ENCODE data around the gene PSORS1C1.
"Not testable (repeated sequence)": the region's sequence is repeated elsewhere in the genome, so short reads cannot be mapped to it uniquely, and the experiment has no call there.

The PSORS1C1 gene, protein sequence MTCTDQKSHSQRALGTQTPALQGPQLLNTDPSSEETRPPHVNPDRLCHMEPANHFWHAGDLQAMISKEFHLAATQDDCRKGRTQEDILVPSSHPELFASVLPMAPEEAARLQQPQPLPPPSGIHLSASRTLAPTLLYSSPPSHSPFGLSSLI

GRCh38 chr6:31114541-31114878 lies at the start of gene PSORS1C1:
TSS of gene PSORS1C1 (plus strand) at chr6:31114800. CDS start at chr6:31129633, 14,833 bp downstream.
- no peak for DNase-seq
- Histone ChIP-seq H3K9me3 (ENCODE audit: severe bottlenecking) (no peaks in the 10 kb centered on the region), H3K27me3 (ENCODE audit: insufficient read depth, low read depth, severe bottlenecking) (peaks cover 2% of the 10 kb centered on the region), H3K36me3 (no peaks in the 10 kb centered on the region), H3K4me3 (ENCODE audit: low read depth, low read length) (no peak within 1 kb of the TSS), H3K27ac (no peak within 1 kb of the TSS)
- TF ChIP-seq, protein P1, sequence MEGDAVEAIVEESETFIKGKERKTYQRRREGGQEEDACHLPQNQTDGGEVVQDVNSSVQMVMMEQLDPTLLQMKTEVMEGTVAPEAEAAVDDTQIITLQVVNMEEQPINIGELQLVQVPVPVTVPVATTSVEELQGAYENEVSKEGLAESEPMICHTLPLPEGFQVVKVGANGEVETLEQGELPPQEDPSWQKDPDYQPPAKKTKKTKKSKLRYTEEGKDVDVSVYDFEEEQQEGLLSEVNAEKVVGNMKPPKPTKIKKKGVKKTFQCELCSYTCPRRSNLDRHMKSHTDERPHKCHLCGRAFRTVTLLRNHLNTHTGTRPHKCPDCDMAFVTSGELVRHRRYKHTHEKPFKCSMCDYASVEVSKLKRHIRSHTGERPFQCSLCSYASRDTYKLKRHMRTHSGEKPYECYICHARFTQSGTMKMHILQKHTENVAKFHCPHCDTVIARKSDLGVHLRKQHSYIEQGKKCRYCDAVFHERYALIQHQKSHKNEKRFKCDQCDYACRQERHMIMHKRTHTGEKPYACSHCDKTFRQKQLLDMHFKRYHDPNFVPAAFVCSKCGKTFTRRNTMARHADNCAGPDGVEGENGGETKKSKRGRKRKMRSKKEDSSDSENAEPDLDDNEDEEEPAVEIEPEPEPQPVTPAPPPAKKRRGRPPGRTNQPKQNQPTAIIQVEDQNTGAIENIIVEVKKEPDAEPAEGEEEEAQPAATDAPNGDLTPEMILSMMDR (IDR thresholded peaks at IDR 0.05; ENCODE audit: low read depth, low read length): no peak

DNA sequence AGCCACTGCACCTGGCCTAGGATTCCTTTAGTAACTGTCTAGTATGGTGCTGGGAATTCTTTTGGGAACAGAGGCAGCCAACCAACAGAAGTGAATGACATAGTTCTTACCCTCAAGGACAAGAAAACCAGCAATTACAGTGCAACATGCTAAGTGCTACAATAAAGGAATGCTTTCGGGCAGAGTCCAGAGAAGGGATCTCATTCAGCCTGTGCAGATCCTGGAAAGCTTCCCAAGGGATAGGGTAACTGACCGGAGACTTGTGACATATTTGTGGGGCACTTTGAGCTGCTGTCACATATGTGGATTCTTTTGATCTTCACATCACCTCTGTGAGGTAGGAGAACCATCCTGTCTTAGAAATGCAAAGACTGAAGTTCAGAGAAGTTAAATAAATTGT lies 49.0 kb upstream of the PSORS1C1 start:
- TF ChIP-seq, protein P1 (IDR thresholded peaks at IDR 0.05; ENCODE audit: low read depth, low read length): no peak
- Histone ChIP-seq H3K4me3 (ENCODE audit: low read depth, low read length) (no peak overlapping the region), H3K9me3 (ENCODE audit: severe bottlenecking) (no peaks in the 10 kb centered on the region), H3K36me3 (no peaks in the 10 kb centered on the region), H3K27ac (no peak overlapping the region), H3K27me3 (ENCODE audit: insufficient read depth, low read depth, severe bottlenecking) (no peaks in the 10 kb centered on the region)
- no peak for DNase-seq

DNA sequence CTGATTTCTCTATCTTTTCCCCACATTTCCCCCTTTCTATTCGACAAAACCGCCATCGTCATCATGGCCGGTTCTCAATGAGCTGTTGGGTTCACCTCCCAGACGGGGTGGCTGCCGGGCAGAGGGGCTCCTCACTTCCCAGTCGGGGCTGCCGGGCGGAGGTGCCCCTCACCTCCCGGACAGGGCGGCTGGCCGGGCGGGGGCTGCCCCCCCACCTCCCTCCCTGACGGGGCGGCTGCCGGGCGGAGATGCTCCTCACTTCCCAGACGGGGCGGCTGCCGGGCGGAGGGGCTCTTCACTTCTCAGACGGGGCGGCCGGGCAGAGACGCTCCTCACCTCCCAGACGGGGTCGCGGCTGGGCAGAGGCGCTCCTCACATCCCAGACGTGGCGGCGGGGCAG lies 47.6 kb upstream of the PSORS1C1 start:
- H3K36me3 ChIP-seq; H3K27me3 ChIP-seq (ENCODE audit: insufficient read depth, low read depth, severe bottlenecking); H3K4me3 ChIP-seq (ENCODE audit: low read depth, low read length); H3K27ac ChIP-seq; DNase-seq; H3K9me3 ChIP-seq (ENCODE audit: severe bottlenecking): not testable (repeated sequence)

DNA sequence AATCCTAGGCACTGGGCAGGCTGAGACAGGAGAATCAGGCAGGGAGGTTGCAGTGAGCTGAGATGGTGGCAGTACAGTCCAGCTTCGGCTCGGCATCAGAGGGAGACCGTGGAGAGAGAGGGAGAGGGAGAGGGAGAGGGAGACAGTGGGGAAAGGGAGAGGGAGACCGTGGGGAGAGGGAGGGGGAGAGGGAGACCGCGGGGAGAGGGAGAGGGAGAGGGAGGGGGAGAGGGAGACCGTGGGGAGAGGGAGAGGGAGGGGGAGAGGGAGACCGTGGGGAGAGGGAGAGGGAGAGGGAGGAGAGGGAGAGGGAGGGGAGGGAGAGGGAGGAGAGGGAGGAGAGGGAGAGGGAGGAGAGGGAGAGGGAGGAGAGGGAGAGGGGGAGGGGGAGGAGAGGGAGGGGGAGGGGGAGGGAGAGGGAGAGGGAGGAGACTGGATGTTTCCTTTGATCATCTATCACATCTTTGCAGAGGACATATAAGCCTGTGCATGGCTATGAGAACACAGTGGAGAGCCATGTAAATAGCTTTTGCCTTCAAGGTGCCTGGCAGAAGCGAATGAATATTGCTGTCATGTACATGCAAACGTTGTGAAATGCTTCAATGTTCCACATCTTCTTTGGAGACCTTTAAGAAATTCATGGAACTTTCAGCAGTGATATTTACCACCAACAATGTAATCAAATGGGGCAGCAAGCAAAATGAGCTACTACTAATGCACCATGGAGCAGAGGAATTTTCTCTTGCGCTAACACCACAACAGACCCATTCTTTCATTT lies 46.5 kb upstream of the PSORS1C1 start:
- not testable (repeated sequence) for DNase-seq; H3K9me3 ChIP-seq (ENCODE audit: severe bottlenecking); H3K36me3 ChIP-seq; H3K4me3 ChIP-seq (ENCODE audit: low read depth, low read length); H3K27me3 ChIP-seq (ENCODE audit: insufficient read depth, low read depth, severe bottlenecking); H3K27ac ChIP-seq

DNA sequence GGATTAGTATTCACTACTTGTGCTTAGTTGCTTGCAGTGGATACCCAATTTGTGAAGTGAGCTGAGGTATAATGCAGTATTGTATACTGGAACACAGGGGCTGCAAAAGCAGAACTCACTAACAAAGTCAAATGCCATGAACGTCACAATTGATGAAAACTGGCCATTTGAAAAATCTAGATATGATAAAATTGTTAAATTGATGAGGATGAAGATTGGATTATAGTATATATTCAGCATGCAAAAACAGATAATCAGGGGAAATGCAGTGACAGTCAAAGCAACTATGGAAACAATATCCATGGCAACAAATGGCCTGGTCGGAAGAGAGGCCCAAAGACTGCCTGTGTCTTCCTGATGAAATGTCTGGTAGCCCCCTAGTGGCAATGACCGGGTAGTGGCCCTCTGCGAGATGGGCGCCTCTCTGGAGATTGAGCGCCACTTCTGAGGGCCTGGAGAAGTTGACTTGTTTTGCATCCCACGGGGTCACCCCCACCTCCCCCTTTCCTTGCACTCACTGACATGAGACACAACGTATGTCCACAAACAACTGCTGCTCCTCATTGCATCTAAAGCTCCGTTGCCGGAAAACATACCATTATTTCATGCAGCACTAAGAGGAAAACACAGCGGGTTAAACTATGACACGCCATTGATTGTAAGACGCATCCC lies 45.8 kb upstream of the PSORS1C1 start:
- Histone ChIP-seq H3K27ac (no peak overlapping the region), H3K4me3 (ENCODE audit: low read depth, low read length) (no peak overlapping the region), H3K27me3 (ENCODE audit: insufficient read depth, low read depth, severe bottlenecking) (no peaks in the 10 kb centered on the region), H3K9me3 (ENCODE audit: severe bottlenecking) (no peaks in the 10 kb centered on the region), H3K36me3 (no peaks in the 10 kb centered on the region)
- DNase-seq: peak; percentile 91
- TF ChIP-seq, protein P1 (IDR thresholded peaks at IDR 0.05; ENCODE audit: low read depth, low read length): peak; percentile 98

- Histone ChIP-seq H3K4me3 (ENCODE audit: low read depth, low read length) (no peak overlapping the region), H3K36me3 (no peaks in the 10 kb centered on the region), H3K27me3 (ENCODE audit: insufficient read depth, low read depth, severe bottlenecking) (no peaks in the 10 kb centered on the region), H3K9me3 (ENCODE audit: severe bottlenecking) (no peaks in the 10 kb centered on the region), H3K27ac (no peak overlapping the region)
- peak; percentile 84 for DNase-seq
- TF ChIP-seq, protein P1 (IDR thresholded peaks at IDR 0.05; ENCODE audit: low read depth, low read length): peak; percentile 93
Observed at GRCh38 chr6:31070711-31071197, 43.8 kb upstream of the PSORS1C1 start.

Measured in WERI-Rb-1 (cell line).